H1 (cell line): ENCODE results near the gene ENOX2. TPM values are rescaled to one million over a fixed set of nuclear protein-coding genes. Genes with fewer than 3 reads are reported as not detected.

Experiments used
- CTCF ChIA-PET: fragments of 300-600 bp; sonication (Branson Sonifier 250); formaldehyde crosslinking; loops from one replicate; lab custom pipeline; 2021; ENCODE audit not compliant: partially characterized antibody; lab: Charles Lee
- POLR2A ChIA-PET: fragments of 300-600 bp; sonication (Branson Sonifier 250); formaldehyde crosslinking; loops from one replicate; lab custom pipeline; 2021; ENCODE audit warnings: inconsistent platforms; ENCODE audit not compliant: partially characterized antibody; lab: Charles Lee
- DNase-seq, 2 experiments: peaks; one replicate each; pipeline versions ENCODE4 v3.0.0 to v3.0.0-alpha.2; 2010 to 2022; ENCODE audit warnings: low spot score in 2 of 2, low read depth in 1 of 2, mixed read lengths in 1 of 2
- FAIRE-seq: peaks from 2 replicates; lab custom pipeline; 2011; peaks lifted over from hg19 to GRCh38; lab: Jason Lieb, UNC
- H2AFZ ChIP-seq: 2 replicates; pipeline ENCODE4 v1.8.1; 2012; ENCODE audit warnings: low read length, inconsistent platforms
- H2AK5ac ChIP-seq: 2 replicates; pipeline ENCODE4 v1.6.1; 2013; ENCODE audit warnings: low read depth, low read length
- H2BK120ac ChIP-seq: replicated peaks from 2 replicates; pipeline ENCODE3; 2013; ENCODE audit warnings: low read depth, low read length, inconsistent platforms
- H2BK12ac ChIP-seq: 2 replicates; pipeline ENCODE4 v1.6.1; 2013; ENCODE audit warnings: low read depth, low read length
- H2BK15ac ChIP-seq: 2 replicates; pipeline ENCODE4 v1.6.1; 2013; ENCODE audit warnings: low read length
- H2BK20ac ChIP-seq: 2 replicates; pipeline ENCODE4 v1.6.1; 2013; ENCODE audit warnings: low read length
- H2BK5ac ChIP-seq: 2 replicates; pipeline ENCODE4 v1.6.1; 2013; ENCODE audit warnings: low read depth, low read length
- H3K14ac ChIP-seq: 2 replicates; pipeline ENCODE4 v1.6.1; 2013; ENCODE audit warnings: inconsistent platforms; ENCODE audit not compliant: insufficient read length
- H3K18ac ChIP-seq: 2 replicates; pipeline ENCODE4 v1.6.1; 2013; ENCODE audit warnings: low read length; ENCODE audit errors: extremely low read depth
- H3K23ac ChIP-seq: 2 replicates; pipeline ENCODE4 v1.6.1; 2013; ENCODE audit warnings: inconsistent platforms; ENCODE audit not compliant: insufficient read length
- H3K23me2 ChIP-seq: 2 replicates; pipeline ENCODE4 v1.6.1; 2013; ENCODE audit warnings: low read depth, low read length
- H3K27ac ChIP-seq: 2 replicates; pipeline ENCODE4 v1.6.1; 2011; ENCODE audit warnings: low read depth, low read length, inconsistent platforms
- H3K27me3 ChIP-seq, 4 experiments: replicated peaks in 1 of 4; 1 replicate in 1 of 4; 2 replicates in 3 of 4; pipeline versions ENCODE4 v1.6.1 to v1.8.1; 2011 to 2013; ENCODE audit warnings: low read length in 3 of 4, mild to moderate bottlenecking in 3 of 4, inconsistent platforms in 2 of 4, mixed read lengths in 2 of 4, moderate library complexity in 1 of 4; ENCODE audit not compliant: control insufficient read depth in 3 of 4, insufficient read depth in 3 of 4; ENCODE audit errors: extremely low read depth in 1 of 4
- H3K36me3 ChIP-seq, 4 experiments: 2 replicates each; pipeline versions ENCODE4 v1.6.1 to v1.8.1; 2011 to 2013; ENCODE audit warnings: mild to moderate bottlenecking in 4 of 4, low read length in 3 of 4, moderate library complexity in 2 of 4, control low read depth in 1 of 4, inconsistent platforms in 1 of 4; ENCODE audit not compliant: insufficient read depth in 4 of 4, control insufficient read depth in 2 of 4
- H3K4ac ChIP-seq: replicated peaks from 2 replicates; pipeline ENCODE3; 2013; ENCODE audit warnings: low read length, low read depth, mixed read lengths, inconsistent platforms; ENCODE audit not compliant: insufficient read length
- H3K4me1 ChIP-seq, 4 experiments: replicated peaks in 1 of 4; 1 replicate in 1 of 4; 2 replicates in 3 of 4; pipeline versions ENCODE4 v1.6.1 to v1.8.1; 2011 to 2013; ENCODE audit warnings: low read length in 3 of 4, inconsistent platforms in 2 of 4, mixed read lengths in 1 of 4; ENCODE audit not compliant: insufficient read depth in 4 of 4, control insufficient read depth in 3 of 4
- H3K4me2 ChIP-seq, 2 experiments: 2 replicates each; pipeline versions ENCODE4 v1.6.1 to v1.8.1; 2011 to 2013; ENCODE audit warnings: low read depth in 2 of 2, low read length in 2 of 2, control low read depth in 1 of 2, inconsistent platforms in 1 of 2, mild to moderate bottlenecking in 1 of 2; ENCODE audit not compliant: insufficient read depth in 1 of 2
- H3K4me3 ChIP-seq, 4 experiments: fragments of 200-600, 300-600 bp in 1 of 4; sonication (generic), shearing (Covaris generic), sonication (Bioruptor Twin) in 1 of 4; 2 replicates each; pipeline versions ENCODE4 v1.5.1 to v1.8.1; 2011 to 2016; ENCODE audit warnings: low read length in 4 of 4, low read depth in 3 of 4, control low read depth in 2 of 4, inconsistent platforms in 2 of 4, mild to moderate bottlenecking in 2 of 4, mixed read lengths in 1 of 4, moderate library complexity in 1 of 4; ENCODE audit not compliant: insufficient read depth in 2 of 4; ENCODE audit errors: extremely low read depth in 1 of 4
- H3K56ac ChIP-seq: replicated peaks from 2 replicates; pipeline ENCODE3; 2013; ENCODE audit warnings: low read depth, mild to moderate bottlenecking, mixed read lengths, low read length, inconsistent platforms; ENCODE audit not compliant: insufficient read length
- H3K79me1 ChIP-seq: 2 replicates; pipeline ENCODE4 v1.6.1; 2013; ENCODE audit warnings: low read depth, low read length, control low read depth
- H3K79me2 ChIP-seq, 2 experiments: 2 replicates each; pipeline versions ENCODE4 v1.6.1 to v1.8.1; 2012 to 2013; ENCODE audit warnings: low read length in 2 of 2, mild to moderate bottlenecking in 2 of 2, inconsistent platforms in 1 of 2; ENCODE audit not compliant: insufficient read depth in 2 of 2, control insufficient read depth in 1 of 2
- H3K9ac ChIP-seq, 4 experiments: replicated peaks in 1 of 4; 1 replicate in 1 of 4; 2 replicates in 3 of 4; pipeline versions ENCODE4 v1.6.1 to v1.8.1; 2011 to 2013; ENCODE audit warnings: low read depth in 3 of 4, low read length in 3 of 4, control low read depth in 2 of 4, mild to moderate bottlenecking in 2 of 4, moderate library complexity in 2 of 4, inconsistent platforms in 1 of 4; ENCODE audit errors: extremely low read depth in 1 of 4
- H3K9me3 ChIP-seq, 2 experiments: 2 replicates each; pipeline versions ENCODE4 v1.6.1 to v1.8.1; 2012 to 2013; ENCODE audit warnings: mild to moderate bottlenecking in 2 of 2, moderate library complexity in 2 of 2, control low read depth in 1 of 2, inconsistent platforms in 1 of 2, low read depth in 1 of 2, low read length in 1 of 2, mixed read lengths in 1 of 2; ENCODE audit not compliant: insufficient read depth in 2 of 2
- H4K20me1 ChIP-seq, 2 experiments: replicated peaks in 1 of 2; 2 replicates each; pipeline versions ENCODE3 to v1.8.1; 2011 to 2013; ENCODE audit warnings: inconsistent platforms in 2 of 2, low read length in 2 of 2, mild to moderate bottlenecking in 1 of 2; ENCODE audit not compliant: insufficient read depth in 2 of 2, control insufficient read depth in 1 of 2
- H4K5ac ChIP-seq: 2 replicates; pipeline ENCODE4 v1.6.1; 2013; ENCODE audit warnings: low read length, low read depth, mixed read lengths, inconsistent platforms; ENCODE audit not compliant: insufficient read length
- H4K8ac ChIP-seq: 2 replicates; pipeline ENCODE4 v1.8.0; 2013; ENCODE audit warnings: mild to moderate bottlenecking, moderate library complexity, low read length, inconsistent platforms; ENCODE audit not compliant: insufficient read depth; ENCODE audit errors: extremely low read depth
- H4K91ac ChIP-seq: replicated peaks from 2 replicates; pipeline ENCODE3; 2013; ENCODE audit warnings: low read length, mixed read lengths, inconsistent platforms; ENCODE audit not compliant: insufficient read length
- BACH1 ChIP-seq: IDR thresholded peaks from 2 replicates; pipeline ENCODE4 v1.6.1; 2012; ENCODE audit warnings: low read length, improper control_type of control experiment
- CHD2 ChIP-seq: IDR thresholded peaks from 2 replicates; pipeline ENCODE4 v1.6.1; 2012; ENCODE audit warnings: low read length, improper control_type of control experiment
- CREB1 ChIP-seq: IDR thresholded peaks from 2 replicates; pipeline ENCODE4 v1.6.1; 2012; ENCODE audit warnings: inconsistent platforms
- GABPA ChIP-seq: IDR thresholded peaks from 2 replicates; pipeline ENCODE4 v1.6.1; 2011; ENCODE audit warnings: mild to moderate bottlenecking, low read length, moderate library complexity, borderline replicate concordance; ENCODE audit not compliant: insufficient read depth
- KDM1A ChIP-seq: fragments of 200-600, 300-600 bp; sonication (generic); IDR thresholded peaks from 2 replicates; pipeline ENCODE4 v1.7.1; 2016; ENCODE audit warnings: mild to moderate bottlenecking, low read length, borderline replicate concordance
- PHF8 ChIP-seq: fragments of 200-600 bp; sonication (generic); conservative IDR thresholded peaks from 2 replicates; pipeline ENCODE4 v1.7.1; 2012; ENCODE audit warnings: low read depth, mild to moderate bottlenecking, inconsistent platforms, low read length, moderate library complexity
- SAP30 ChIP-seq: fragments of 300-600 bp; sonication (generic); IDR thresholded peaks from 2 replicates; pipeline ENCODE4 v1.7.1; 2012; ENCODE audit warnings: low read length, moderate library complexity, mild to moderate bottlenecking, inconsistent platforms; ENCODE audit not compliant: insufficient read depth, insufficient replicate concordance
- SIX5 ChIP-seq: IDR thresholded peaks from 2 replicates; pipeline ENCODE4 v1.6.1; 2011; ENCODE audit warnings: mild to moderate bottlenecking, low read depth, low read length
- WGBS, 2 experiments: shearing (Covaris generic) in 1 of 2; methylation state at CpG; one replicate each; pipeline versions ENCODE4 v1.1.6 to v1.1.7; 2013 to 2015; ENCODE audit warnings: low lambda C conversion rate in 2 of 2, mixed read lengths in 2 of 2, inconsistent platforms in 1 of 2, low coverage in 1 of 2, missing lambda C conversion rate in 1 of 2; ENCODE audit not compliant: insufficient replicate concordance in 2 of 2, insufficient coverage in 1 of 2, insufficient read length in 1 of 2; ENCODE audit errors: extremely low coverage in 1 of 2, missing lambda C conversion rate in 1 of 2; 5-methylcytosine and 5-hydroxymethylcytosine counted together
- polyA plus RNA-seq, 7 experiments: library from polyadenylated mRNA; depleted of rRNA in 3 of 7; stranded (reverse) in 5 of 7; unstranded in 2 of 7; fragments of >200 nt in 5 of 7; fragments of 200-250 nt in 2 of 7; gene quantifications; 1 replicate in 5 of 7; 2 replicates in 1 of 7; 4 replicates in 1 of 7; pipeline versions ENCODE4 v1.2.1 to v1.2.3, GENCODE V29; 2011 to 2013; ENCODE audit warnings: missing spikeins in 2 of 7, mixed read lengths in 2 of 7
- total RNA-seq: library from RNA; stranded (reverse); fragmentation: NEBNext Ultra II Directional; extraction: Animal tissue kit (Norgen Biotek cat#: 25700); gene quantifications from 2 replicates; pipeline ENCODE4 v1.2.1, GENCODE V29; 2021

Gene ENOX2
- total and polyA plus RNA-seq, 2 of the 8 experiments (the other 6 are each of a cell fraction or from before 2014, with no cell fraction given), result 4.5 to 12.3 TPM

DNA sequence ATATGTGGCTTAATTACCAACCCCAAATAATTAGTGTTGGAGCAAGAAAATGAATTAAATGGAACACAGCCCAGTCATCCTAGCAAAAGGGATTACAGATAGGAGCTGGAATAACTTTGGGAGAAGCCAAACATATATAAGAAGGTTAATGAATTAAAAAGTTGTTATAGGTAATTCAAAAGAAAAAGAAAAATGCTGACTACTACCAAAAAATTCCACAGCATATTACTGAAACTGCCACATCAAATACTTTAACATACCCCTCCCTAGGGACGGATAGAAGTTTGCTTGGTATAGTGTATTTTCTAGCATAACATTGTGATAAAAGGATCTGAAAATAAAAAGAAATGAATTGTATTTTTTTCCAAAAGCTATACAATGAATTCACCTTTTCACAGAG is 99.5 kb downstream of the ENOX2 start:
- Histone ChIP-seq H2BK15ac (no peak overlapping the region), H4K91ac (no peak overlapping the region), H3K79me1 (no peaks in the 10 kb centered on the region), H3K9ac (no peak overlapping the region), H4K8ac (no peak overlapping the region)
- POLR2A ChIA-PET, result no interaction called here
- no peak for TF ChIP-seq CREB1
- TF ChIP-seq PHF8, result no peak
- no peak for TF ChIP-seq GABPA
- no peak for TF ChIP-seq SIX5
- TF ChIP-seq KDM1A, result no peak
- TF ChIP-seq BACH1, result no peak
- TF ChIP-seq SAP30, result no peak
- no peak for TF ChIP-seq CHD2
- TF ChIP-seq, all 59 proteins: peak for 0
- Histone ChIP-seq H2AFZ (no peak overlapping the region), H3K4ac (no peak overlapping the region), H2BK12ac (no peak overlapping the region), H3K23me2 (no peaks in the 10 kb centered on the region), H4K20me1 (no peaks in the 10 kb centered on the region), H3K18ac (no peak overlapping the region), H3K36me3 (no peaks in the 10 kb centered on the region), H3K79me2 (no peaks in the 10 kb centered on the region), H2BK20ac (no peak overlapping the region), H2AK5ac (no peak overlapping the region), H3K27me3 (no peaks in the 10 kb centered on the region), H3K9me3 (no peaks in the 10 kb centered on the region), H3K14ac (no peak overlapping the region), H3K27ac (no peak overlapping the region), H3K4me3 (no peak overlapping the region), H4K5ac (no peak overlapping the region), H2BK120ac (no peak overlapping the region), H3K23ac (no peak overlapping the region), H3K4me1 (no peaks in the 10 kb centered on the region), H3K4me2 (no peak overlapping the region), H2BK5ac (no peak overlapping the region), H3K56ac (no peak overlapping the region)
- FAIRE-seq, result no peak
- CTCF ChIA-PET, result no interaction called here
- 87% methylated on average over 1 of the region's 1 CpG; no CpG with 5 or more reads in 1 of the 2 experiments for WGBS, 2 experiments
- DNase-seq, result no peak
